Activated CD4-positive, CD25-positive, alpha-beta regulatory T cell treated with anti-CD3 and anti-CD28 coated beads, Interleukin-2, amount 50 U/mL, for 24 hours (primary cell): ENCODE measurements around the gene BIN1.
"Not testable (repeated sequence)": the region's sequence is repeated elsewhere in the genome, so short reads cannot be mapped to it uniquely, and the experiment has no call there.

Experiments used
- ATAC-seq, 2 donors: fragments of 150-1000 bp; cut with Tn5 transposase; one replicate each; pipeline ENCODE4 v1.10.0; 2021; ENCODE audit warnings: mild to moderate bottlenecking in 1 of 2, moderate library complexity in 1 of 2

Gene BIN1

DNA sequence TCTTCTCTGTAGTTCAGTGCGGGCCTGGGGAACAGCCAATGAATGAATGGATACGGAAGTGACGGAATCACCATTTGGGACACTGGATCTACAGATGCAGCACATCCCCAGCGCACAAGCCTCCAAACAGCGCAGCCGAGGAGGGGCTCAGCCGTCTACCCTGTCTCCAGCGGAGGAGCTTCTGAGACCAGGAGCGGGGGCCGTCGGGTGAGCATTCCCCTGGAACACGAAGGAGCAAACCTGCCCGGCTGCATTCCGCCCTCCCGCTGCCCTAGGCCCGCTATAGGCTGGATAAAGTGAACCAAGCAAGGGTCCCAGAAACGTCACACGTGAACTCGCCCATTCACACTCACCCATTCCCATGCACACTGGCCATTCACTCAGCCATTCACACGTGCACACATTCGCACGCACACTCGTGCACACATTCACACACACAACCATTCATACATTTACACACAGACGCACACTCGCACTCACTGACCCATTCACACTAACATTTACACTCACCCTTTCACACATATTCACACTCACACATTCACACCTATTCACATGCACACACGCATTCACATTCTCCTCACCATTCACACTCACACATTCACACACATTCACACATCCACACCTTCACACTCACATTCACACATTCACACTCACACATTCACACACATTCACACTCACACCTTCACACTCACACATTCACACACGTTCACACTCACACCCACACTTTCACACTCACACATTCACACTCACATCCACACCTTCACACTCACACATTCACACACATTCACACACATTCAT, 63.4 kb downstream of the BIN1 start:
- no peak for ATAC-seq

DNA sequence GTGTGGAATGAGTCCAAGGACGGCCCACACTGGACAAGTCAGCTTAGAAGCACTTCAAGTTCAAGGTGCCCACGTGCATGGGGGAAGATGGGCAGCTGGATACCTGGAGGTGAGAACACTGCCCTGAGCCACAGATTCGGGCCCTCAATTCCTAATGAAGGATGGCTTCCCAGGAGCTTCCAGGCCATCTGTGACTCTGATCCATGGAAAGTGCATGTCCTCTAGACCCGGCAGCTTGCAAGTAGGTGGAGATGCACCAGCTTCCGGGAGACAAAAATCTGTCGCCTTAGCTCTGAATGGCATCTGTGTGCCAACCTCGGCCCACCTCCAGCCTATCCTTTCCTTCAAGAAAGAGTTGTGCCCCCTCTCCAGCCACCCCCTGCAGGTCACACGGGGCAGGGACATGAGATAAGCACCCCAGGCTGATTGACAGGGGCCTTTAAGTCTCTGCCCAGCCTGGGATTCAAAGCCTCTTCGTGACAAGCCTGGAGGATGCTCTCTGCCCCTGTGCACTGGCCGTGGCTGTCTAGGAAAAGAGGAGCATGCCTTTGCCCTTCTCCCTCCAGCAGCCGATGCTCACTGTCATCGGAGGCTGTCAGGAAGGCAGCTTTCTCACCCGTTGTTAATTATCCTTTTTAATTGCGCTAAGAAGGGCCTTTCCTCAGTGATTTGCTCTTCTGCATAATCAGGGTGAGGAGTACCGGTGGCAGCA, 65.5 kb downstream of the BIN1 start:
- no peak for ATAC-seq

DNA sequence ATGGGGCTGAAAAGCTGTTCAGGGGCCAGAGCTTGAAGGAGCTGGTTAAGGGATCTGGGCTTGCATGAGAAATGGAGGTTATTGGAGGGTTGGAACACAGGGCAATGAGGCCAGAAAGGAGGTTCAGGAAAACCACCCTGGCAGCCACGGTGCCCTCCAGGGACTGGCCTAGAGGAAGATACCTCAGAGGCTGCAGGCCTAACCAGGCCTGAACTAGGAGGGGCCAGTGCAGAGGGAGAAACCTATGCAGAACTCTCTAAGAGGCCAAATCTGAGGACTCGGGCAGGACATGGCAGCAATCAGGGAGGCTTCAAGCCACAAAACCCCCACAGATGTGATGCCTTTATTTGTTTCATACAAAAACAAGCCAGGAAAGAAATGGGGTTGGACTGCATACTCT, 66.8 kb downstream of the BIN1 start:
- ATAC-seq: no peak

DNA sequence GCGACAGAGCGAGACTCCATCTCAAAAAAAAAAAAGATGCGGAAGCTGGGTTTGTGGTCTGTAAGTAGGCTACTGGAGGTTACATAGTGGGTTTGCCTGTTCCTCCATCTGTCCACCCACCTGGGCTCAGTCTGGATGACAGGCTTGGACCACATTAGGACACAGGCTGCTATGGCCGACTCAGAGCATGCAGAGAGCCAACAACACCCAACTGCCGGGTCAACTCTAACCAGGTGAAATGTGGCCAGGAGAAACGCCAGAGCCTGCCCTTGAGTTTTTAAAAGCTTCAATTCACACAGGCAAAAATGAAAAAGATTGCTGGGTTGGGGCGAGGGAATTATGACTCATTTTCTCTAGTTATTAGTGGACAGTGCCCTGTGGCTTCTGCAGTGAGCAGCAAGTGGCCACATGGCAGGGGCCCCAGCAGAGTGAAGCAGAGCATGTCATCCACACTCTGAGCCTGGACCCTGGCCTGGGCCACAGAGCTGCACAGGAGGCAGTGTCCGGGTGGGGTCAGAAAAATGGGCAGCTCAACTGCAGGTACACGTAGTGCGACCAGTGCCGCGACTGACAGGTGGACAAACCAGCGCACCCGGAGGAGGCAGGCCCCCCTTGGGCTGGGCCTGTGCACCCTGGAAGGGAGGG, 67.4 kb downstream of the BIN1 start:
- ATAC-seq: peak in 1 of 2 donors; percentile 49

DNA sequence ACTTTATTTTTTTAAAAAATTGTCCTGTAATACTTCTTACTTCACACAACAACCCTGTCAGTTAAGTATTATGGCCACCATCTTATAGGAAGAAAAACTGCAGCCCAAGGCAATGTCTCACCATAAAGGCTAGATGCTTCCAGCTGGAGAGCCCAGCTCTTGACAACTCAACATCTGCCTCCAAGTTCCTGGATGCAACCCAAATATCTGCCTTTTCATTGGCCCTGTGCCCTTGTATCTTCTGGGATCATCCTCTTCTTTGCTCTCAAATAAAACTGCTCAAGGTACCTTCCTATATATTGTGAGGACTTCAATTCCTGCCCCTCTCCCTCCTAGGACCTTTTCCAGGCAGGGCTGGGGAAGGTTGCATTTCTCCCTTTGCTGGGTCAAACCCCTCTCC, 69.5 kb downstream of the BIN1 start:
- no peak for ATAC-seq

DNA sequence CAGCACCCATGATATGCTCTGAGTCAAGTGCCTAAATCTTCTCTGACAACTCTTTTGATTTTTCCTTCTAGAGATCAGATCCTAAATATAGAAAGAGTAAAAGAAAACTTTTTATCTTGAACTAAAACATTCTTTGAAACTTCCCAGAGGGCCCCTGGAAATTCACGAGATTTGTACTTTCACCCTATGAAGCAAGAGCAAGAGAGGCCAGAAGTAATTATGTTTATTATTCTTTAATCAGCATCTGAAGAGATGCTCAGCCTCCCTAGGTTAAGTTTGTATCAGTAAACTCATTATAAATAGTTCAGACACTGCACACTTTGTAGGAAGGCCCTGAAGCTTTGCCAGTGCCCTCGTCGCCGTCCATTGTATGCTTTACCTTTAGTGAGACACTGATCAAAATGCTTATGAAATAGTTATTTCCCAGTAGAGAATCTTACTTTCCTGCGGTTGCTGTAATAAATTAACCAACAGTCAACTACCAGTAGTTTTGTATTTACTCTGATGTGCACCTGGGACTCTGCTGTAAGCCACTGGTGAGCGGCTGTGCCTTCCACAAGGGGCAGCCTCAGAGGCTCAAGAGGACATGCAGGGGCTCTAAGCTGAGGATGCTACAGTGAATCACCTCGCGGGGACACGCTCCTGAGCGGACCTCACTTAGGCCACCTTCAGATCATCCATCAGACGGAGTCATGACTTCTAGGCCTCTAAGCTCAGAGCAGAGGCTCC, 71.9 kb downstream of the BIN1 start:
- ATAC-seq: no peak

DNA sequence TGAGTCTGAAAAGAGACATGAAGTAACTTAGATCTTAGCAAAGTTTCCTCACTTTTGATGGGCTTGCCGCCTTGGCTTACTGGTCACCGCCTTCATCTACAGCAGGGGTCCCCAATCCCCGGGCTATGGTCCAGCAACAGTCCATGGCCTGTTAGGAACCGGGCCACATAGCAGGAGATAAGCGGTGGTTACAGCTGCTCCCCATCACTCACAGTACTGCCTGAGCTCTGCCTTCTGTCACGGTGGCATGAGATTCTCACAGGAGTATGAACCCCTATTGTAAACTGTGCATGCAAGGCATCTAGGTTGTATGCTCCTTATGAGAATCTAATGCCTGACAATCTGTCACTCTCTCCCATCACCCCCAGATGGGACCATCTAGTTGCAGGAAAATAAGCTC, 72.9 kb downstream of the BIN1 start:
- no peak for ATAC-seq

DNA sequence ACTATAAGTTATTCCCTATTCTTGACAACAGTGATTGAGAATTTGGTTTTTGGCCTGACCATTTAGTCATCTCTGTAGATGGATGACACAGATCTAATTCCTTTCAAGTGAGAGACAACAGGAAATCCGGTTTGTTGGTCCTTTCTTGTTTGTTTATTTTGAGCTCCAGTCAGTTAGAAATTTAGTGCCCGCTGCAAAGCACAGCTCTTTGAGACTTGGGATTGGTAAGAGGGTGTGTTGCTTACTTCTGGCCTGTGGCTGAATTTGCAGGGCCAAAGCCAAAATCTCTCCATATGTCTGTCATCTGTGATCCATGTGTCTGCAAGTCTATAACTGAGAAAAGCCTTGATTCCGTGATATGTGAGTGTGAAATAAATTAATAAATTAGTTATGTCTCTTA, 74.3 kb downstream of the BIN1 start:
- no peak for ATAC-seq

DNA sequence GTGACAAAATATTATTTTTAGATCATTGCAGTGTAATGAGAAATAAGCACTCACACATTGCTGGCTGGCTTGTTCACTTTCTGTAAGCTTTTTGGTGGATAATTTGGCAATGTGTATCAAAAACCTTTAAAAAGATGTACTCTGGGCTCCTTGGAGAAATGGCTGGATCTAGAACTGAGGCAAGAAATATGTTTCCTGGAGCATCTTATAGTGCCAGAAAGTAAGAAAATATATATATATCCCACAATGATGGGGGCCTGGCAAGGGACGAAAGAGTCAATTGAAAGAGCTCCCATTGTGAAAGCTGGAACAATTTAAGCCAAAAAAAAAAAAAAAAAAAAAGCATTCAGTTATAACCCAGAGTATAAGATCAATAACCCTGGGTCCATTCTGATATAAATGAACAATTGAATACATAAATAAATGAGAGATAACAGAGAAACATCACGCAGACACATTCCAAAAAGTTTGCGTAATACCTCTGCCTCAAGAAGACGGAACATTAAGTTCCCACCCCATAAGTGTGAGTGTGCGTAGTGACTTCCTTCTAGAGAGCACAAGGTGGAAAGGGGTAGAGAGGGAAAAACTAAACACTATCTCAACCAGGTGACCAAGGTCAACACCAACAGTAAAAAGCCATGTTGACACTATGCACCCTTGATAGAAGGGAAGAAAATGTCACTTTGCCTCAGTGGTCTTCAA, 77.5 kb downstream of the BIN1 start:
- ATAC-seq: no peak

DNA sequence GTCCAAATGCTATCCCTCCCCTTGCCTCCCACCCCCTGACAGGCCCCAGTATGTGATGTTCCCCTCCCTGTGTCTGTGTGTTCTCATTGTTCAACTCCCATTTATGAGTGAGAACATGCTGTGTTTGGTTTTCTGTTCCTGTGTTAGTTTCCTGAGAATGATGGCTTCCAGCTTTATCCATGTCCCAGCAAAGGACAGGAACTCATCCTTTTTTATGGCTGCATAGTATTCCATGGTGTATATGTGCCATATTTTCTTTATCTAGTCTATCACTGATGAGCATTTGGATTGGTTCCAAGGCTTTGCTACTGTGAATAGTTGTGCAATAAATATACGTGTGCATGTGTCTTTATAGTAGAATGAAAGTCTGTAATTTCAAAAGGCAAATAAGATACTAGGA, 78.2 kb downstream of the BIN1 start:
- ATAC-seq: not testable (repeated sequence)

DNA sequence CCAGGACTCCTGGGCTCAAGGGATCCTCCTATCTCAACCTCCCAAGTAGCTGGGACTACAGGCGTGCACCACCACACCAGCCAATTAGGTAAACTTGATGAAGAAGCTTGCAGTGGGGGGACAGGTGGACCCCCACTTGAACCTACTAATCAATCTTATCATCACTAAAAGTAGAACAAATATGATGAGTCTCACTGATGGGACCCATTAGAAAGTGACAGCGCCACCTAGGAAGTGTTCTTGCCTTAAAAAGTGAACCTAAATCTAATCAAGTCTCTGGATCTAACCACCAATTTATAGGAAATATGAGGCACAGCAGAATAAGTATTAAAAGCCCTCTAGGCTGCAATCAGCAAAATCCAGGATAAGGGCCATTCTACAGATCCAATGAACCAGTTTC, 79.2 kb downstream of the BIN1 start:
- ATAC-seq: no peak

DNA sequence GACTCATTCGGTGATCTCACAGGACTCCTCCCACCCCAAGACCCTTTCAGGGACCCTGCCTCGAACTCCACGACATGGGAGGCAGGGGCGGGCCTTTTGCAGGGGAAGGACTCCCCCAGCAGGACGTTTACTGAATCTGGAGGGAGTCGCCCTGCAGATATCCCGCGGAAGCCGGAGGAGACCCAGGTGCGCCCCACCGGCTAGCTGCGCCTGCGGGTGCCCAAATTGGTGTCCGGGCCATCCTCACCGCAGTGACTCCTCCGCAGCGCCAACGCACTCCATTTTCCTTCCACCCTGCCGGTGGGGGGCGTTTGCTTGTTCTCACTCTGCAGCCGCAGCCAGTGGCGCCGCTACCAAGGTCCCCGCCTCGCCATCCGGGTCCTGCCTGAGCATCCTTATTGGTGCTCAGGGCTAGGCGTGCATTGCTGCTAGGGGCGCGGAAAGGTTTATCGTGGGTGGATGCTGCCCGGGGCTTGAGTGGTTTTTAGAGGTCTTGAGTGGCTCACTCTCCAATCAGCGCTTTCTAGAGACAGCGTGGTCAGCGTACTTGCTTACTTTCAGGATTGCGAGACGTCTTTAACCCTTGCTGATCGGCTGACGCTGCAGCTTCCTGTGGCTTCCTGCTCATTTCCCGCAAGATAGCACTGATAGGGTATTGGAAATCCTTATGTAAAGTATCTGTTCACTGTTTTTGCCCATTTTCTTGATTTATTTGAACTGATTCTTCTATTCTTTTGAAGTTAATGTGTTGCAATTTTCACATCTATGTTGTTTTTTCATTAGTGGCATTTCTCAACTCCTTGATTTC, 81.4 kb downstream of the BIN1 start:
- ATAC-seq: peak; percentile 90 to 92

DNA sequence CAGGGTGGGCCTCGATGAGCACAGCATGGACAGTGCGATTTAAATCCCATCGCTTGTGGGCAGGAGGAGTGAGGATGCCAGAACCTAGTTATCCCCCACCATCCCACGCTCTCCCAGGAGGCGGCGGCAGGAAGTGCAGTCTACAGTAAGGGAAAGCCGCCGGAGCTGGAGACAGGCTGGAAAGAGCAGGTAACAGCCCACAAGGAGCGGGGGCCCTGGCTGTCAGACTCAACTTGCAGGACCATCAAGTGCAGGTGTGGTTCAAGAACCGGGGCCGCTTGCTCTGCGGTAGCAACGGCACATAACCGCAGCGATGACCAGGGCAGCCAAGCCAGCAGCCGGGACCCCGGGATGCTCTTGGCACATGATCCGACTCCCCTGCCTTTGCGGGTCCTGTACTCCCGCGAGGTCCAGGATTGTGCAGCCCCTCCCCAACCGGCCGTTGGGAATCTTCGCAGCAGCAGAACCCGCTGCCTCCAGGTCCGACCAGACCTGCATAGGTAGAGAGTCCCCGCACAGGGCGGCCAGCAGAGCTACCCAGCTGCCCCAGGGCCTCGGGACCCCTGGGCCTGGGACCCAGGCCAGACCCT, 82.1 kb downstream of the BIN1 start:
- ATAC-seq: no peak

DNA sequence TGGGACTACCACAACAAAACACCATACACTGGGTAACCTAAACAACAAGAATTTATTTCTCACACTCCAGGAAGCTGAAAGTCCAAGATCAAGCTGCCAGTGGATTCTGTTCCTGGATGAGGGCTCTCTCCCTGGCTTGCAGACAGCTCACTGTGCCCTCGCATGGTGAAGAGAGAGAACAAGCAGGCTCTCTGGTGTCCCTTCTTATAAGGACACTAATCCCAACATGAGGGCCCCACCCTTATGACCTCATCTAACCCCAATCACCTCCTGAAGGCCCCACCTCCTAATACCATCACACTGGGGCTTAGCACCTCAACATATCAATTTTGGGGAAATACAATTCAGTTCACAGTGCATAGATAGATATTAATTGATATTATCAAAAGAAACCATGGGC, 83.5 kb downstream of the BIN1 start:
- ATAC-seq: no peak

DNA sequence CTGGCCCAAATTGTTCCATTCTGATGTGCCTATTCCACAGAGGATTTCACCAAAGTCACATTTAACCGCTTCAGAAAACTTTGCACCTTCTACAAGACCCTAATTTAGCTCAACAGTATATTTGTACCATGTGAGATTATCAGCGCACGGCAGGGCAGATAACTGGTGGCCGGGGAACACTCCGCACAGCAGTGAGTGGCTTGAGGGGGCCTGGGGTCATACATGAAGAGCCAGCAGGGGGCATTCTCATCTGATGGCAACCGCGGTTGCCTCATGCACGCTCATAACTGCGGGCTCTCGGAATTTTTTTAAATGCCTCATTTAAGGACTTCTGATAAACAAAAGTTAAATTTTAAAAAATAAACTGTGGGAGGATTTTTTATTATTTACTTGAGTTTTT, 84.1 kb downstream of the BIN1 start:
- ATAC-seq: no peak

DNA sequence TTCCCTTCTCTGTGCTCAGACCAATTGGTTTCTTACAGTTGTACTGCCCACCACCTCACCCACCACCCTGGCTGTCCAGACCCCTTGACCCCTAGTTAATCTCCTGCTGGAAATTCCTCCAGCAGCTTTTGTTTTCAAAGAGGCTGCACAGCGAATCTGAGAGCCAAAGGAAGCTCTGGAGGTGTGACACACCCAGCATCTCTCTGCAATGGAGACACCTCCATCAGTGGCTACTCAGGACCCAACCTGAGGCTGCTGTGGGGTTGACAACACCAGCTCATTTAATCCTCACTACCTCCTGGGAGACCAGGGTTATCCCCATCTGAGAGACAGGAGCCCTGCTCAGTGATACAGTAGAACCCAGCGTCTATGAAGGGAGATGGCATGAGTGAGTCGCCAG, 86.4 kb downstream of the BIN1 start:
- no peak for ATAC-seq

DNA sequence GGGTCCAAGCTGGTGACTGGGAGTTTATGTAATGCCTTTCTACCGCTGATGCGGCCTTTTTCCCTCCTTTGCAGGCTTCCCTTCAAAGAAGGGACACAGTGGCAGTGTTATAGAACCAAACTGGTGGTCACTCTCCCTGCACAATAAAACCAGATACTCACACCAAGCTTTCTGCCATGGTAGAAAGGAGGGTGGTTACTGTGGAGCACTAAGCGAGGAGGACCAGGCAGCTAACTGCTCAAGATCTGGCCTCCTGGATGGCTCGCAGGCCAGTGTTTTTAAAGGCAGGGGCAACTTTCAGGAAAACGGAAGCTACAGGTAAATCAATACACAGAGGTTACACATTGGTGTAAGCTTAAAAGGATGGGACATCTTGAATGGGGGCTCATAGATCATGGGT, 89.4 kb downstream of the BIN1 start:
- ATAC-seq: no peak

DNA sequence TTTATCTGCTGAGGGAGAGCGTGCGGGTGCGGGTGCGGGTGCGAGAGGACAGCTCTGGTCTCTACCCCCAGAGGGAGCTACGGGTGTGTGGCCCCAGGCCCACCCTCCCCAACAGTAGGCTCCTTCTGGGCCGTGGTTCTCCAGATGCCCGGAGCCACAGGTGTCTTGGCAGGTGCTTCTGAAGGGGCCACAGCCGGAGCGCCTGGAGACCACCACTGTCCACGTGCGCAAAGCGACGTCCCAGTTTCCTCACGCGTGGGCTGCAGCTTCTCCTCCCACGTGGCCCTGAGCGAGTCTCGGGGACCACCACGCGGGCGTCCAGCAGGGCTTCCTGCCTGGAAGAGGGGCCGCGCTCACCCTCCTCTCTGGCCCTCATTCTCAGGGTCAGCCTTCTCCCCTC, 90.6 kb downstream of the BIN1 start:
- ATAC-seq: no peak

DNA sequence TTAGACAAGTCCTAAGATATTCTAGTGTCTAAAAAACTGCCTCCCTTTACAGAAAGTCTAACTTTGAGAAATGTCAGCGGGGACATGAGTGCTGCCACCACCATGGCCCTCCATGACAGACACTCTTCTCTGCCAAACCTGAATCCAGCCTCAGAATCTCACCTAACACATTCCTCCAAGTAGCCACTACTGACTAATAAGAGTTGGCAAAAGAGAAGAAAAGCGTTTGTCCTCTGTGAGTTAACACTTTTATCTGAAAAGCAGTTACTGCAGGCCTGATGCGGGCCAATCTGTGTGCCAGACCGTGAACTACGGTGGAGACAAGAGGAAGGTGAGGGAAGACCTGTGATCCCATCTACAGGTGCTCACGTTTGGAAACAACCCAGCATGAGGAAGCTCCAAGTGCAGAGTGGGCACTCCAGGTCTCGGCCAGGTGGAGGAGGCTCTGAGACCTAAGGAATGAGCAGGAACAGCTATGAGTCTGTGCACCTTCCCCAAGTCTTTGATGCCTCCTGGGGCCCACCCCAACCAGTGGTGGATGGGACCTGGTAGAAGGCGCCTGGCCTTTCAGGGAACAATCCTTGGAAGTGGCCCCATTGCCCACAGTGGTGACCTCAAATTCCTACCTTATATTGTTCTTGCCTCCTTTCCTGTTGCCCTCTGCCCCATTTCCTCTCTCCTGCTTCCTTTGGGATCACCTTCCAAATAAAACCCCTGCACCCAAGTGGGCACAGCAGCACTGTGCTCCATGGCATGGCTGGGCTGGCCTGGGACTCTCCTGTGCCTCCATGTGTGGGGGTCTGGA, 91.6 kb downstream of the BIN1 start:
- ATAC-seq: no peak

DNA sequence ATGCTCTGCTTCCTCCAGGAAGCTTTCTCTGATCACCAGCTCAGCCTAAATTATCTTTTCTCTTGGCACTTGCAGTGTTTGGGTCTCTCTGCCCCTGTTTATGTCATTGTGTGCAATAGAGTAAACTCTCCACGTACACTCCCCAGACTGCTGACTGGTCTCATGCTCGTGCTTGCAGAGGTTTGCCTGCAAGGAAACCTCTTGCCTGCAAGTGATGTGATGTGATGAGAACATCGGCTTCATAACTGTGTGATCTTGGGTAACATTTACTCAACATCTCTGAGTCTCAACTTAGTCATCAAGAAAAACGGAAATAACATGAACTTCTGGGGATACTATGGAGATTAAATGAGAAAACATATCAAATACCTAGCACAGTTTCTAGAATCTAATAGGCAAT, 92.3 kb downstream of the BIN1 start:
- ATAC-seq: no peak

DNA sequence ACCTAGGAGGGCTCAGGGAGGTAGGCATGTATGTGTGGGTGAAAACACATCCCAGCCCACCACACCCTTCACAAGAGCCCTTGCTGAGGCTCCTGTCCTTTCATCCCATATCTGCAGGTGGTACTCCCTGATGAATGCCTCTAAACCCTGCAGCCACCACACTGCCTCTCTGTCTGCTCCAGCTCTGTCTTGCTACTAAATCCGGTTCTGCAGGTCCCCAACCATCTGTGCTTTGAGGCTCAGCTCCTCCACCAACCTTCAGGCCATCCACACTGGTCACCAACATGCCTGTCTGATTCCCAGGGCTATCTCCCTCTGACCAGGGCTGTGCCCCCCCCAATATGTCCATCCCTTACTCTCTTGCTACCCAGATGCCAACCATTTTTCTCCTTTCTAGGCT, 92.7 kb downstream of the BIN1 start:
- ATAC-seq: no peak
